ENCODE results near the gene FAM168B.
"Not testable (repeated sequence)": the region's sequence is repeated elsewhere in the genome, so short reads cannot be mapped to it uniquely, and the experiment has no call there.

The FAM168B gene

GRCh38 chr2:131103165-131103564, 9.9 kb upstream of the FAM168B start:
- no peak for DNase-seq (ENCODE audit: low spot score)

DNA sequence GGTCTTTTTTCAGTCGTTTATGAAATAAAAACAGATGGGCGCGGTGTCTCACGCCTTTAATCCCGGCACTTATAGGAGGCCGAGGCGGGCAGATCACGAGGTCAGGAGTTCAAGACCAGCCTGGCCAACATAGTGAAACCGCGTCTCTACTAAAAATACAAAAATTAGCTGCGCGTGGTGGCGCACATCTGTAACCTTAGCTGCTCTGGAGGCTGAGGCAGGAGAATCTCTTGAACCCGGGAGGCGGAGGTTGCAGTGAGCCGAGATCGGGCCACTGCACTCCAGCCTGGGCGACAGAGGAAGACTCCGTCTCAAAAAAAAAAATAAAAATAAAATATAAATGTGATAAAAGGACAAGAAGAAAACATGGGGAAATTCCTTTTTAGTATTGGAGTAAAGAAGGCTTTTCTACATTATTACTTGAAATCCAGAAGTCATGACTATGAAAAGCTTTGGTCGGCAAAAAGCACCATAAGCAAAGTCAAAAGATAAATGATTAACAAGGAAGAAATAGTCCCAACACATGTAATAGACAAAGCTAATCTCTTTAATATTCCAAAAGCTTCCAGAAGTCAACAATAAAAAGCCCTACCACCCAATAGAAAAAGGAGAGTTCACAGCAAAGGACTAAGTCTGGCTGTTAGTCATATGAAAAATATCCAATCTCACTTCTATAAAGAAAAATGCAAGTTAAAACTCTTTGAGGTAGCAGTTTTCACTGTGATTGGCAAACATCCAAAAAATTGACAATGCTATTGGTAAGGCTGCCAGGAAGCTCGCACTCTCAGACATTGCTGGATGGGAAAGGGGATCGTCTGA, 1.4 kb upstream of the FAM168B start:
- DNase-seq (ENCODE audit: low spot score): no peak

DNA sequence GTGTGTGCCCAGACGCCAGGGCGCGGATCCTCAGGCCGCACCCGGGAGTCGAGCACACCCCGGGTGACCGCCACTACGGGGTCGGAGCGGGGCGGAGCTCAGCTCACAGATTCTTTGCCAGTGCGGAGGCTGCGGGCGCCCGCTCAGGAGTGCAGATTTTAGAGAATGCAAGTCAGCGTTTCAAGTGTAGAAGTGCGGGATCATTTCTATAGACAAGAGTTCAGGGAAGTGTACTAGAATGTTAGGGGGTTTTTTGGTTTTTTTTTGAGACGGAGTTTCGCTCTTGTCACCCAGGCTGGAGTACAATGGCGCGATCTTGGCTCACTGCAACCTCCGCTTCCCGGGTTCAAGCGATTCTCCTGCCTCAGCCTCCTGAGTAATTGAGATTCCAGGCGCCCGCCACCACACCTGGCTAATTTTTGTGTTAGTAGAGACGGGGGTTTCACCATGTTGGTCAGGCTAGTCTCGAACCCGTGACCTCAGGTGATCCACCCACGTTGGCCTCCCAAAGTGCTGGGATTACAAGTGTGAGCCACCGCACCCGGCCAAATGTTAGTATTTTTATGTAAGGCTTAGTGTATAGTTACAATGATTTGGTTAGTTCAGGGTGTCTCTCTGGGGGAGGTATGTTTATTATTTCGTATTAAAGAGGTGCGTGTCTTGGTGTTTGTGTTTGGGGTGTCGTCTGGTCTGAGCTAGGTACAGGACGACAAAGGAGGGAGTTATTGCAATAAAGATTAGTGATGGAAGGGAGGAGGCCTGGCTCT, 619 bp upstream of the FAM168B start:
- DNase-seq (ENCODE audit: low spot score): no peak

DNA sequence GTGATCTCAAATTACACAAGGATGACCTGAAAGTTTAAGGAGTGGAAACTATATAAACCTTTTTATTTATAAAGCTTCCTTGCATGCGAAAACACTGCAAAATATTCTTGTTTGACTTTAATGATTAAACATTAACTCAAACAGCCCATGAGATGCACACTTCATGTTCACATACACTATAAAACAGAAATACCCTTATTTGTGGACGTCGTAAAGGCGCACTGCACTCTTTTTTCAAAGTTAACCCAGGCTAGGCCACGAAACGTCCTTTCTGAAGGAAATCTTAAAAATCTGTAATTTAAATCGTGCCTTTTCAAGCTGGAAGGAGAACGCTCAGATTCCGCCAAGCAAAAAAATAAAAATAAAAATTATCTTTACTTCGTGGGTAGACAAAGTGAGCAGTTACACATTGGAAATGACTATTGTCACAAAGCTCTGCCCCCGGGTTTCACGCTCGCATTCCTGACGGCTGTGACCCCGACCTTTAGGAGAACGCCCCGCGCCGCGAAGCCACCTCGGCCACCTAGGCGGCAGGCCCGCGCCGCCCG, 728 bp downstream of the FAM168B start:
- DNase-seq (ENCODE audit: low spot score): no peak

- DNase-seq (ENCODE audit: low spot score): no peak
These were observed 7.6 kb downstream of the FAM168B start for GRCh38 chr2:131085646-131086045.

- DNase-seq (ENCODE audit: low spot score): no peak
These were observed 12.1 kb downstream of the FAM168B start for GRCh38 chr2:131081190-131081589.

GRCh38 chr2:131079931-131080330, 13.3 kb downstream of the FAM168B start:
- not testable (repeated sequence) for DNase-seq (ENCODE audit: low spot score)

DNA sequence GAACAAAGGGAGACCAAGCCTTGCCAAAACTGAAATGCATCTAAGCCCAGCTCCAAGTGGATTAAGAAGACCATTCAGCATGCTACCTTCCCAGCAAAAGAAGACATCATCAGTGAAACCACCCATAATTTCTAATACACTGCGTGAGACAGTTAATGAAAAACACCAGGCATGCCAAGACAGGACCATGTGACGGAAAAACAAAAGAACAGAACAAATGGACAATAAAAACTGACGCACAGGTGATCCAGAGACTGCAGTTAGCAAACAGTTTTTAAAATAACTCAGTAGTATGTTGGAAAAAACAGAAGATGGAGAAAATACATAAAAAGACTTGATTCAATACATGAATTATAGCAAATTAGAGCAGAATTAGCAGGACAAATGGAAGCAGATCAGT, 15.3 kb downstream of the FAM168B start:
- DNase-seq (ENCODE audit: low spot score): no peak

DNA sequence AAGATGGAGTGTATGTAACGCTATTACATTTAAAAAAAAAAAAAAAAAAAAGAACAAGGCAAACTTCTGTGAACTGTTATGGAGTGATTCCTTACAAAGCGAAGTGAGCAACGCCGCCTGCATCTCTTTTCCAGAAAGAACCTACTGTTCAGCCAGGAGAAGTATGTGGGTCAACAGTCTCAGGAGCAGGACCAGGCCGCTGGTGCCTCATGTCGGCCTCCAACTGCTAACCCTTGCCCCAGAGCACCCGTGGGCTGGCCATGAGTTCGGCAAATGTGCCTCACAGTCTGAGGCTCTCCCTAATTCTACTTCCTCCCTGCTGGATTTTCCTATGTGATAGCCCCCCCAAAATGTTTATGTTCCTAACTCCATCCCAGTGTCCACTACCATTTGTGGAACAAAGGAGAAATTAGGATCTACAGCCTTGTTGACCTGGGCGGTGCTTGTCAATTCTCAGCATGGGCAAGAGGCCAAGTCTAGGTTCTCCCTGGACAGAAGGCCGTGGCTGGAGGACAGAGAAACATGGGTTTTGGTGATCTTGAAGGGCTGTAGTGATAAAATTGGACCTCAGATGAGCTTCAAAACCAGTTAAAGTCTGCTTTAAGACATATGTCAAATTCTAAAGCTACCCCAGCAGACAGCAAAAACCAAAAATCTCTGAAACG, 15.9 kb downstream of the FAM168B start:
- DNase-seq (ENCODE audit: low spot score): no peak

DNA sequence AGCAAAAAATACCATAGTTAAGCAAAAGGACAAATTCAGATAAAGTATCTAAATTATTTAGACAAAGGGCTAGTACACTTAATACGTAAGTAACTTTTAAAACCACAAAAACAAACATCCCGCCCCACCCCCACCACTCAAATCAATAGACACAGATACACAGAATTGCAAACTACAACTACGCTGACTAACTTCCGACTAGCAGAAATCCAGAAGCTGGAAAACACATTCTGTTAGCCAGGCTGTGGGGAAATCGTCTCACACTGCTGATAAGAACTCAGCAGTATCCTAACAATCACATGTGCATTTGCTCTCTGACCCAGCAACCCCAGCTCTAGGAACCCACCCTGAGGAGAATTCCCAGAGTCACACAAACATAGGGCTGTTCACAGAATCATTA, 16.6 kb downstream of the FAM168B start:
- no peak for DNase-seq (ENCODE audit: low spot score)

GRCh38 chr2:131075578-131075977, 17.7 kb downstream of the FAM168B start:
- not testable (repeated sequence) for DNase-seq (ENCODE audit: low spot score)

DNA sequence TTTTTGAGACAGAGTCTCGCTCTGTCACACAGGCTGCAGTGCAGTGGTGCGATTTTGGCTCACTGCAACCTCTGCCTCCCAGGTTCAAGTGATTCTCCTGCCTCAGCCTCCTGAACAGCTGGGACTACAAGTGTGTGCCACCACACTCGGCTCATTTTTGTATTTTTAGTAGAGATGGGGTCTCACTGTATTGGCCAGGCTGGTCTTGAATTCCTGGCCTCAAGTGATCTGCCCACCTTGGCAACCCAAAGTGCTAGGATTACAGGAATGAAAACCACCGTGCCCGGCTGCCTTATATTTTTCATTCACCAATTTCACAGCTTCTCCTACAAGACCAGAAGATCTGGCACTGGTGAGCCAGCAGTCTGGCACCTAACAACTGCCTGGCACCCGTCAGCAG, 25.1 kb downstream of the FAM168B start:
- DNase-seq (ENCODE audit: low spot score): not testable (repeated sequence)

DNA sequence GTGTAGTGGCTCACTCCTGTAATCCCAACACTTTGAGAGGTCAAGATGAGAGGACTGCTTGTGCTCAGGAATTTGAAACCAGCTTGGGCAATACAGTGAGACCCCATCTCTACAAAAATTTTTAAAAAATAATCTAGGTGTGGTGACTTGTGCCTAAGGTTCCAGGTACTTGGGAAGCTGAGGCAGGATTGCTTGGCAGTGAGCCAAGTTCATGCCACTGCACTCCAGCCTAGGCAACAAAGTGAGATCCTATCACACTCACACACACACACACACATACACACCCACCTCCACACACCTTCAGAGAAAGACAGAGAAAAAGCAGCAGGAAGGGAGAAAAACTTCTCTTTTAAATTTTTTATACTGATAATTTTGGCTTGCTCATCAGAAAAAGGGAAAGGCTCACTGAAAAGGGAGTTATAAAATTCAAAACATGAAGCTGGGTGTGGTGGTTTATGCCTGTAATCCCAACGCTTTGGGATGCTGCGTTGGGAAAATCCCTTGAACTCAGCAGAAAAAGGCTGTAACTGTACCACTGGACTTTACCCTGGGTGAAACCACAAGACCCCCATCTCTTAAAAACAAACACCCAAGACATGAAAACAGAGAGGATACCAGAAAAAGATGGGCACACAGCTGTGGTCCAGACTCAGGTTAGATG, 25.7 kb downstream of the FAM168B start:
- no peak for DNase-seq (ENCODE audit: low spot score)

GRCh38 chr2:131064589-131065512, 28.4 kb downstream of the FAM168B start:
- no peak for DNase-seq (ENCODE audit: low spot score)

- no peak for DNase-seq (ENCODE audit: low spot score)
These were observed 29.6 kb downstream of the FAM168B start for GRCh38 chr2:131063501-131064283.

- DNase-seq (ENCODE audit: low spot score): no peak
These were observed 34.3 kb downstream of the FAM168B start for GRCh38 chr2:131058920-131059319.

DNA sequence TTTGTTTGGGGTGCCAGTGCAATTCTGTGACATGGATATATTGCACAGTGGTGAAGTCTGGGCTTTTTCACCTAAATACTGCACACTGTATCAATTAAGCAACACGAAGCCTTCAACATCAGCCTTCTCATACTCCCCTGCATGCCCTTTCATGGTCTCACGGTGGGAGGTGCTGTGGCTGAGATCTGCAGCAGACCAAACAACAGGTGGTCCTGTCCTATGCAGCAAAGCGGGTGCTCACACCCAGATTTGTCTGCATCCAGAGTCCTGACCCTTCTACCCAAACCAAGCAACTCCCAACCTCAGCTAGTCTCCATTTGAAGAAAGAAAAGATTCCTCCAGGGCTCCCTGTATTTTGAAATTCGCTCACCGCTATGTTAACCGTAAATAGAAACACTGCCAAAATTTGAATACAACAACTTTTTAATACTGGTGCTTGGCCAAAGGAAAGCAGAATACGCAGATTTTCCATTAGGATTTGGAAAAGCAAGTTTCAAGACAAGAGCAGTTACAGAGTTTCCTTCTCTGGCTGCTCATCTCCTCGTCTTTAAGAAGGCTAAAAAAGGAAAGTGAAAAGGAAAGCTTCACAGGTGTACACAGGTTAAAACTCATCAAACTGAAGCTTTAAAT, 34.9 kb downstream of the FAM168B start:
- no peak for DNase-seq (ENCODE audit: low spot score)

DNA sequence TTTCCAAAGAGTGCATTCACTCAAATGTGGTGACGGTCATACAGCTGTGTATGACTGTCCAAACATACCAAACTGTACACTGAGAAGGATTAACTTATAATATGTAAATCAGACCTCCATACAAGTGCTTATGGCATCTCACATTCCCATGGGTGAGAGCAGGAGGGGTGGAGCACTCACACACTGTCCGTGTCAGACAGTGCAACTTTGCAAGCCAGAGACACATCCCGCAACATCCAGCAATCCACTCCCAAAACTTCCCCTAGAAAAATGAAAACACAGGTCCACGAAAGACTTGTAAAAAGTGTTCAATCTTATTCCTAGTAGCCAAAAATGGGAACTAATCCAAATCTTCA, 36.4 kb downstream of the FAM168B start:
- DNase-seq (ENCODE audit: low spot score): no peak

DNA sequence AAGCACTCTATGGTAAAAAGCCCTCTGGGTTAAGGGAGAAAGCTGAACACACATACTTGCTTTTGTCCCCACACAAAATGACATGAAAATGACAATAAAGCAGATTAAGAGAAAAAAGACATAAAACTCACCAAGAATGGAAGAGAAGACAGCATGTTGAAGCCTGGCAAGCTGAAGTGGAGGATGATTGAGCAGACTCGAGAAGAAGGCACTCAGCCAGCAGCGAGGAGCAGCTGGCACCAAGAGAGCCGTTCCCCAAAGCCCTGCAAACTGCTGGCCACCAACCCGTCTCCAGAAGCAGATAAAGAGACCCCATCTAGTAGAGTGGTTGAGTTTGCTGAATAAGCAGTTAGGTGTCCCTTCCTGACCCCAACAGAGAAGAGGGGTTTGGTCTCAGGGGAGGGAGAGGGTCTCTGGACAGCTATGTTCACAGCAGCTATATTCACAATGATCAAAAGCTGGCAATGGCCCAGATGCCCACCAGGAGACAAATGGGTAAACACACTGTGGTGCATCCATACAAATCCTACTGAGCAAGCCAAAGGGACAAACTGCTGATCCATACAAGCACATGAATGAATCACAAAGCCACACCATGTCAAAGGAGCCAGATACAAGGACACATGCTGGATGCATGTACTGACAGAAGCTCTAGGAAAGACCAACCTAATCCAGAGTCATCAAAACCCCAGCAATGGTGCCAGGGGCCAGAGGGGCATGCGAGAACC, 36.9 kb downstream of the FAM168B start:
- no peak for DNase-seq (ENCODE audit: low spot score)

All from SK-N-DZ (cell line).